DMS 273 treated with DMSO at 0.1 percent for 48 hours (cell line): ENCODE measurements around the gene TSPAN1.

Experiments
- DNase-seq: peaks from one replicate; lab custom pipeline; 2025; lab: John Stamatoyannopoulos, UW

Gene TSPAN1

DNA sequence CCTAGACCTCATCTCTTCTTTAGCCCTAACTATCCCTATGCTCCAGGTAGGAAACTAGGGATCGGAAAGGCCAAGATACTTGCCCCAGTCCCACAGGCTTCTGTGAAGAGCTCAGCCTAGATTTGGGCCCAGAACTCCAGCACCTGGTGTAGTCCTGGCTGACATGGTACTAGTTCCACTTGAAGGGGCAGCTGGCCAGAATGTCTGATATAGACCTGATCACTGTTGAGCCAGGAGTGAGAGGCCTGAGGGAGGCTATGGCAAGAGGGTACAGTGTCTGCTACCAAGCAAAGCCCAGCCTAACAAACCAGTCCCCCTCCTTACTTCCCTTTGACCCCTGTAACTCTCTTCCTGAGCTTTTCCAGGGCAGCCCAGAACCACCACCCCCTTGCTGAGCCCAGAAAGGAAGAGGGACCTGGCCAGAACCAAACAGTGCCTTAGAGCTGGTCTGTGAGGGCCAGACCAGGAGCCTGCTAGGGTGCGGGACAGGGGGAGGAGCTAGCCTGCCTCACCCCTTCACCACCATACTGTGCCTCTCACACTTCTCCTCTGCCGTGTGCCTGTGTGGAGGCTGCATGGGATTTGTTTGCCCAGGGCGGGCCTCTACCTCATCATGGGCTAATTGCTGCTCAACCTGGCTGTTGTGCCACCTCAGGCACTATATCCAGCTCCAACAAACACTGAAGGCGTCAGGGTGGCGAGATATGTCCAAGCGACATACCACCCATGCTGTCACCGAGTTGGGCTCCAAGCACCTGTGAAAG, 12.4 kb downstream of the TSPAN1 start:
- DNase-seq, result no peak

DNA sequence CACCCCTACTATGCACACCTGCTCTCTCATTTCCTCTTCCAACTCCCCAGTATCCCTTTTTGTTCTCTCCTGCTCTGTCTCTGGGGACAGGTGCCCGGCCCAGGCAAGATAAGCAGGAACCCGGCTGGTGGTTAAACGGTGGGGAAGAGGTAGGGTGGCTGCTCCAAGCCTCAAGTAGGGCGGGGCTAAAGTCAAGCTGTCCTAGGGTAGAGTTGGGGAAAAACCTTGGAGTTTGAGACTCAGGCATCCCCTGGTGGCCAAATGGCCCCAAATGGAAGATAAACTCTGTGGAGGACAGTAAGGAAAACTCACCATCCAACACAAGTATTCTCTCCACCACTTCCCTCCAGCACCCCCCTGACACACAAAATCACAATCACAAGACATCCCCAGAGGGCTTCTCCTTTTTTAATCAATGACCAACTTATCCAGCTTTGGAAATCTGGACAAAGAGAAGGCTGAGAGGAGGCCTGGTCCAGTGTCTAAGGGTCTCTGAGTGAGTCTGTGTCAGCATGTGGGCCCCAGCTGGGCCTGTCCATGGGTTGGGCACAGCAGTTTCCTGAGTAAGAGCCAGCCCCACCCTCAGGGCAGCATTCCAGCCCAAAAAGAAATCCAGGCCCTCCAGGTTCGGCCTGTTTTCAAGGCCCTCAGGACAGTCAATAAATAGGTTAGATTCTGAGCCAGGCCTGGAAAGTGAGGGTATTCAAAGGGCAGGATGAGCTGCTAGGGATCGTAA, 13.6 kb downstream of the TSPAN1 start:
- DNase-seq, result no peak

DNA sequence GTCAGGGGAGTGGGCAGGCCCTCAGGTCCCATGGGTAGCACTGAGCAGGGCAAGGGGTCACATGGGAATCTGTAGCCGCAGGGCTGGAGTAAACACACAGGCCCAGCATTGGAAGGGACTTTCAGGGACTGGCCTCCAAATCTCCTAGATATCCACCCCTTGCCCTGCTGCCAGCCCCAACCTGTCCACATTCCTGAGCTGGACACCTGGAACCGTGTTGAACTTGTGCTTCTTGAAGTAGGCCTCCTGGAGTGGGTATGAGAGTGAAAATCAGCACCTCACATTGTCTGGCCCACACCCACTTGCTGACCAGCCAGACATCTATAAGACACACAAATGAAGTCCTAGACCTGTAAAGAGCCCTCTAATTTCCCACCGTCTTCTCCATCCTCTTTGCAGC, 15.7 kb downstream of the TSPAN1 start:
- no peak for DNase-seq

DNA sequence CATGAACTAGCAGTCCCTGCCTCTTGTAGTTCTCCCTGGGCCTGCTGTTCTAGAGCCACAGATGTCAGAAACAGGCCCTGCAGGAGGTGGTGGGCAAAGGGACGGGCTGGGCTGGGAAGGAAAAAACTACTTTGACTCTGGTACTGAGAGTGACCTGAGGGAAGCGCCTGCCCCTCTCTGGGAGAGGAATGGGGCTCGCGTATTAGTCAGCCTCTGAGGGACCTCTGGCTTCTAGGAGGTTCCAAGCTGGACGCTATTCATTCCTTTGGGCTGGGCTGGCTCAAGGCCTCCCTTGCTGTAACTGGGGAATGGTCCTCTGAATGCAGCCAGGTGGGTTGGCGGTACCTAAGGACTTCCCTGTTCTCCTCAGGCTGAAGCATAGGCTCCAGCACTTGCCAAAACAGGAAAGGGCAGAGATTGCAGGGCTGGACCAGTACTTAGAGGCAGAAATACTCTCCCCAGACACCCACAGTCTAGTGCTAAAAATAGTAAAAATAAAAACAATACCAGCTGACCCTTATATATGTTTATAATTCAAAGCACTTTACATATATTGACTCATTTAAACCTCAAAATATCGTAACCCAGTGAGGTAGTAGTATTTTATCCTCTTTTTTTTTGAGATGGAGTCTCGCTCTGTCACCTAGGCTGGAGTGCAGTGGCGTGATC, 16.3 kb downstream of the TSPAN1 start:
- no peak for DNase-seq

DNA sequence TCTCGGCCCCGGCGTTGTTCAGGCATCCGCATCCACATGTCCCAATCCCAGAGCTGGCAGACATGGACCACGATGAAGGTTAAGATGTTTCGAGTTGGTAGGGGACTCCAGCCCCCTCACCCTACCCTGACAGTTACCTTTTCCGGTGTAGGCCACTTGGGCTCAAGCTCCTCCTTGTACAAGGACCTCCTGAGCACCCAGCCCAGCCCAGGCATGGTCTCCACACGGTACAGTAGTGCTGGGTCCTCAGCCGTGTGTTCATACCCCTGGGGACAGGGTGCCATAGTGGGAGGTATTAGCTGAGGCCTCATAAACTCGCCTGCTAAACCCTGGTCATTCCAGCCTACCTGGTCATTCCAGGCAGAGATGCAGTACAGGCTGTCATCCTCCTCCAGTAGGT, 17.3 kb downstream of the TSPAN1 start:
- DNase-seq, result no peak

DNA sequence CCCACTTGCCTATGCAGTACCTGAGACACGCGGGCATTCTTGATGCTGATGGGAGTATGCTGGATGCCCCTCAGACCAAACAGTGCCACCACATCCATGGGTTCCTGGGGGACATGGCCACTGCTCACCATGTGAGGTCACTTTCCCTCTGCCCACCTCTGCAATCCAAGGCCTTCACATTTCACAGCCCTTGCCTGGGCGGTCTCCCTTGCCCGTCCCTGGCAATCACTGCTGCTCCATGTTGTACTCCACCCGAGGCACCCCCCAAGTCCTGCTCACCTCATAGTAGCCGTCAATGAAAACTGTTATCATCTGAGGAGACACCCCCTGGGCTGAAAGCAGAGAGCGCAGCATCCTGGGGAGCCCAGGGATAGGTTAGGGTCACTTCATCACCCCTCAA, 18.4 kb downstream of the TSPAN1 start:
- DNase-seq, result no peak

DNA sequence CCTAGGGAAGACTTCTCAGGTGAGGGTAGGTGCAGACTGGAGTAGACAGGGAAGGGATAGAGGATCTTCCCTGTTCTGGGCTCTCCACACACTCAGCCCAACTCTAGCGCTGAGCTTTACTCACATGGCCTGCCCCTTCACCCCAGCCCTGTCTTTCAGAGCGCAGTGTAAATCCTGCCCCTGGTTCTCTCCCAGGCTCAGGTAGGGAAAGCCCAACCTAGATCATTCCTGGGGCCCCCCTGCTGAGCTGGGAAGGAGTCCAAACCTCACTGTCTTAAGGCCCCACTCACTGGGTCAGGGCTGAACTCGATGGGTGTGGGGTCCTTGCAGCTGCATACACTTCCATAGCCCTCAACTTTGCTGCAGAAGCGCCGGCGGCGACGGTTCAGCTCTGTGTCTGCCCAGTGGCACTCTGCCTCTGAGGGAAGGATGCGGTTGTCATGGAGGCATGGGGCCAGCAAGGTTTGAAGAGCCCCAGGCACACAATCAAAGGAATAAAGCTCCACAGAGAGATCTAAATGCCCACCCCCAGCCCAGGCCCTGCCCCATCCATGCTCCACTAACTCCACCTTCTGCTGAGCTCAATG, 19.2 kb downstream of the TSPAN1 start:
- no peak for DNase-seq

DNA sequence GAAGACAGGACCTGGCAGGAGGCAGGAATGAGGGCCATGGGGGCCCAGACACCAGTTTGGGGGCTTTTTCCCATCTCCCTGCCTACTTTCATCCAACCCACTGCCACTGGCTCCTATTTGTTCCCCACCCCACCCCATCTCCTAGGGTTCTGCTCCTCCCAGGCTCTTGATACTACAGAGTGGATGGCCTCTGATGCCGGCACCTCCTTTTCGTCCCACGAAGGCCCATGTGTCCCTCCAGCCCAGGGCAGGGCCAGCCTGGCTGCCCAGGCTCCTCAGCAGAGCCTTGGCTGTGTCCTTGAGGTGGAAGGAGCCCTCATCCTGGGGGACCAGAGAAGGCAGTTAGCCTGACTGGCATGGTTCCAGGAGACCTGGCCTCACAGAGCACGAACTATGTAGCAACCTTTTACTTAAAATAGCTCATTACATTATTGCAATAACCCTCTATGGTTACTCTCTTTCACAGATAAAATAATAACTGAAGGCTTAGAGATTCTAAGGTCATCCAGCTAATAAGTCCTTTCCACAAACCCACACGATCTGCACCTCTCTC, 19.8 kb downstream of the TSPAN1 start:
- DNase-seq, result no peak

DNA sequence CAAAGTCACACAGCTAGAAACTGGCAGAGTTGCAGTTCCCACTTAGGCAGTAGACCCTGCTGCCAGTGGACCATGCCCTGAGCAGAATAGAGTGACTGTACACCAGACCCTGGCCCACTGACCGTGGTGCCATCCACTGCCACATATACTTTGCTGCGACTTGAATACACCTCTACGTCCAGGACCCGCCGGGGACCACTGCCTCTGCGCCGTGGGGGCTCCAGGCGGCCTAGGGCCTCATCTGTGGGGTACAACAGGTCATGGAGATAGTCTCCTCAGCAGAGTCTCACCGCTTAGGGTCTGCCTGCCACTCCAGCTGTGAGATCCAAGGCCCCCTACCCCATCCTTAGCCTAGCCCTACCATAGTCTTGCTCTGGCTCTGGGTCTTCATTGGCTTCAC, 21.7 kb downstream of the TSPAN1 start:
- DNase-seq, result no peak

DNA sequence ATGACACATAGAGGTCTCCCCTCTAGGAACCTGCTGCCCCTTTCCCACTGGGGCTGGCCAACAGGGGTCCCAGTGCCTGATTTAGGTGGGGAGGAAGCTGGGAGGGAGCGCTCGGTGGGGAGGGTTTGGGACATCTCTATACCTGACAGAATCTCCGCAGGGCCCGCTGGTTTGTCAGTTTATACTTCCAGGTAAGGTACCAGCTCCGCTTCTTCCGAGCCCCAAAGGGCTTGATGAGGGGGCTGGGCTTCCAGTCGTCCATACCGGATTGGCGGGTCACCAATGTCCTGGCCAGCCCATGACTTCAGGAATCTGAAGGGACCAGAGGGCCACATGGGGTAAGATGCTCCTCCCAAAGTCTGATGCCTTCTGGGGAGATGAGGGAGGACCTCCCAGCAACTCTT, 22.7 kb downstream of the TSPAN1 start:
- no peak for DNase-seq

DNA sequence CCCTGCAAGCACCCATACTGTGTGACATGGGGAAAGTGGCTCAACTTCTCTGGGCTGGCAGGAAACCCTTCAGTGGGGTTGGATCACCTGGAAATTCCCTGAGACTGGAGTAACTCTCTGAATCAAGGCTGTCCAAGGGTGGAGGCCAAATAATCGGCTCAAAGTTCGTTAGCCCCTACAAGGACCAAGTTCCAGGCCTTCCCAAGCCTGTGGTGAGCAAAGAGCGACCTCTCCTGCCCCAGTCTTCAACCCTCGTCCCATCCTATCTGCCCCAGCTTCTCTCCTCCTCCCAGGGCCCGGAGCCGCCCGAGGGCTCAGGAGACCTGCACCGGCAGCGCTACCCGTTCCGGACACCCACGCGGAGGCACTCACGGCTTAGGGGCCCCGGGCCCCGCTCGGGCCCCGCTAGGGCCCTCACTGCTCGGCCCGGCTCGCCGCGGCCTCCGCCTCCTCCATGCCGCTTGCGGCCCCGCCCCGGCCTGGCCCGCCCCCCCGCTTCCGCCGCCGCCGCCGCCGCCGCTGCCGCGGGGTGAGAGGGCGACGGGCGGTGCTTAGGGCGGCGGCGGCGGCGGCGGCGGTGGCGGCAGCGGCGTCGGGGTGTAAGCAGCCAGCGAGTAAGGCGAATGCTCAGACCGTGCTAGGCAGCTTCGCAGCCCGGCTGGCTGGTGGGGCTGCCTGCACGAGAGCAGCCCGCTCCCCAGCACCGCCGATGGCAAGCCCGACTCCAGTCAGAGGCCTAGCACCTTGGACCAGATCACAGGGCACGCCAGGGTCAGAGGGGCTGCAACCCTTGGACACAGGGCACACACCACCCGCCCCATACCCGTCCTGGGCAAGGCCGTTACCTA, 23.3 kb downstream of the TSPAN1 start, which contains the start of gene POMGNT1:
Gene POMGNT1 (minus strand): TSS at position 471 of the 848 bp plus-strand sequence. CDS start 613 bp downstream, outside the sequence.
- peak; percentile 21 for DNase-seq

DNA sequence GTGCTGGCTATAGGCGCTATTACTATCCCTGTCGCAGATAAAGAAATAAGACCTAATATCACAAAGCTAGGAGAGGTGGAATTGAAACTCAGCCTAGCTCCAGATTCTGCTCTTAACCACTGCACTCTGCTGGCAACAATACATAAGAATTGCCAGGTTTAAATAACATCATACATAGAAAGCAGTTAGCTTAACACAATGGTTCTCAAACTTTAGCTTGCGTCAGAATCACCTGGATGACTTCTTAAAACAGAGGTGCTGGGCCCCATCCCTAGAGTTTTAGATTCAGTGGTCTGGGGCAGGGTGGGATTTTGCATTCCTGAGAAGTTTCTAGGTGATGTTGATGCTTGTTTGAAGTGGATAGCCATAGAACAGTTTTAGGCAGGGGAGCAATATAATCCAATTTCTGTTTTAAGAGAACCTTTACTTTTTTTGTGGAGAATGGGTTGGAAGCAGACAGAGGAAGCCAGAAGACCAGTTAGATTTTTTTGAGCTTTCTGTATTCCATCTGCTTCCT, 24.4 kb downstream of the TSPAN1 start:
- no peak for DNase-seq

DNA sequence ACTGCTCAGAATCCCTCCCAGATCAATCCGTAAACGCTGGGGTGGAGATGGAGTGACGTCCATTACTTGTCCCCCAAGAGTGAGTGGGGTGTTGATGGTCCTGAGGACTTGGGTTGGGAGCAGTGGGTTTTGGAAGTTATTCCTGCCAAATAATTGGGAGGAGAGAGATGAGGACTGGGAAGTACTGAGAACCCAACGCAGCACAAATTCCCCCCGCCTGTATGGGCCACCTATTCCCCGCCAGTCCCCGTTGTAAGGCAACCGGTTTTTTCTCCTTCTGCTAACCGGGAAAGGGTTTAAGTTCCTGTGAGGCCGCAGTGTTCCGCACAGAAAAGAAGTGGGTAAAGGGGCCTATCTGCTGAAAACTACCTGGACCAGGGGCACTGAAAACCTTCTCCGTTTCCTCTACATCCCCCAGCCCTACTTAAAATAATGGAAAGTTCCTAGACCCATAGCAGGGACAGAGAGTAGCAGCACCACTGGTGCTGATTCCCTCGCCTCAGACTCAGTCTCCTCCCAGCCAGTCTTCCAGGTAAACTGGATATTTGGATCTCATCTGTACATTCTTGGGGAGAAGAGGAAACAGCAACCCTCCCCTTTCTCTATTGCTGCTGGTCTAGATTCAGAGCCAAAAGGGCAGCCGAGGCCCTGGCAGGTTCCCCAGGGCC, 29.0 kb downstream of the TSPAN1 start:
- no peak for DNase-seq

DNA sequence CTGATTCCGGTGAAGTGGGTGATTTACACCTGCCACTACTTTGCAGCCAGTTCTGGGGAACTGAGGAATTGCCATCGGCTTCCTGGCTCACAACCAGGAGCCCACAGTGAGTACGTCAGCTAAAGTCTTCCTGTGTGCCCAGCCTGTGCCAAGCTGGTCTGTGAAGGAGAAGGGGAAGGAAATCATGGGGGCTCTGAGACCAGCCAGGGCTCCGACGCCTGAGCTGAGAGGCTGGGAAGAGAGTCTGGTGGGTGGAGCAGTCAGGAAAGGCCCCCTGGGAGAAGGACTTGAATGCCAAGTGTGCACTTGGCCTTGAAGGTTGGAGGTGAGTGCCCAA, 29.5 kb downstream of the TSPAN1 start:
- DNase-seq, result no peak

DNA sequence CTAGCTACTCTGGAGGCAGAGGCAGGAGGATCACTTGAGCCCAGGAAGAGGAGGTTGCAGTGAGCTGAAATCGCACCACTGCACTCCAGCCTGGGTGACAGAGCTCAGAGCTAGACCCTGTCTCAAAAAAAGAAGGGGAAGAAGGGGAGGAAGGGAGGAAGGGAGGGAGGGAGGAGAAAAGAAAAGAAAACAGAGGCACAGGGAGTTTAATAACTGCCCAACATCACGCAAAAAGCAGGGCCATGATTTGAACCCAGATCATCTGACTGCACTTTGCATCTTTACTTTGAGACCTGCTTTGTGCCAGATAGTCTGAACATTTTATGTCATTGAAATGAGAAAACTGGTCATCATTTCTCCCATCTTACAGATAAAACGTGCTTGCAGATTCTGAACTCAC, 30.3 kb downstream of the TSPAN1 start:
- DNase-seq, result no peak

DNA sequence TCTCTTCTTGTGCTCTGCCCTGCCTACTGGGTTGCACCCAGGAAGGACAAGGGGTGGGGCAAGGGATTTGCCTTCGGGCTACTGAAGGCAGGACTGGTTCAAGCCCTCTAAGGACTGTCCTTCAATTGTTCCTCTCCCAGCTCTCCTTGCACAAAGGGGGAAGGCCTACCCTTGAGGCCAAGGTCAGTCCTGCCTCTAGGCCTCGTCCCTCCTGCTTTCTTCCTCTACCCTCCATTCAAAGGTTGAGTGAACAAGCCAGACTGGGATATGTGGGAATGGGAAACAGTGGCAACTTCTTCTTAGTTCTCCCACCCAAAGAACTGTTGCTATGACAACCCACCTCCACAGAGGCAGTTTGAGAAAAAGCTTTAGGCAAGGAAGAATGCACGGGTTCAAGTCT, 30.9 kb downstream of the TSPAN1 start:
- DNase-seq, result no peak

DNA sequence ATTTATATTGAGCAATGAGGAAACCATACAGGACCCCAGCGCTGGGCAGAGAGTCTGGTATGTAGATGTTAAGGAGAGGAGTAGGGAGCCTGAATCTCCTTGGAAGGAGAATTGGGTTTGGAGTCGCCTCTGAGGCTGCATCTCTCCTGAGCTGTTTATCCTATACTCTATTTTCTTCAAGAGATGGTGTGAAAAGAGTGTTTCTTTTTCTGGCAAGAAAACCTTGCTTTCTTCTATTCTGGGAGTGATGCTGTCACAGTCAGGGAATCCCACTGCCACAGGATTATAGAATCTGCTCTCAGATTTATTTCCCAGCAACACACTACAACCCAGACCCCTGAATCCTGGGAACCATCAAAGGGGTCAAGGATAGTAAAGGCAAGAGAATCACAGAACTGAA, 31.5 kb downstream of the TSPAN1 start:
- no peak for DNase-seq

DNA sequence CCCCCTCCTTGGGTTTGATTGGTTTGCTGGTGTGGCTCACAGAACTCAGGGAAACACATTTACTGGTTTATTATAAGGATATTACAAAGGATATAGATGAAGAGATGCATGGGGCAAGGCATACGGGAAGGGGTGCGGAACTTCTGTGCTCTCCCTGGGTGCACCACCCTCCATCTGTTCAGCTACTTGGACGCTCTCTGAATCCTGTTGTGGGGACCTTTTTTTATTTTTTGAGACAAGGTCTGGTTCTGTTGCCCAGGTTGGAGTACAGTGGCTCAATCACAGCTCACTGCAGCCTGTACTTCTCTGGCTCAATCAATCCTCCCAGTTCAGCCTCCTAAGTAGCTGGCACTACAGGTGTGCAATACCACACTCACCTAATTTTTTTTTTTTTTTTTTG, 35.7 kb downstream of the TSPAN1 start:
- no peak for DNase-seq

DNA sequence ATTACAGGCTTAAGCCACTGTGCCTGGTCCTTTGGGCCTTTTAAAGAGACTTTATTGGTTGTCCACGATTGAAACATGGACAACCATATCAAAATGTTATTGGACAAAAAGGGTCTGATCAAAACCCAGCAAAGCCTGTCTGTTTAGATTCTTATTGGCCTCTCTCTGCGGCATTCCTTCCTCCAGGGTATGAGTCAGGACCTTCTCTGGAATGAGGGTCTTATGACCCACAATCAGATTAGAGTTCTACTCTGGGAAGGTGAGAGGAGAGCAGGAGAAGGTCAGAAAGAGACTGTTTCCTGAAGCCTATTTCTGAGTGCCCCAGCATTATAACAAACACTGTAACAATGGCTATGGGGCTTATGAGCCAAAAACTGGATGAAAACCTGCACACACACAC, 36.2 kb downstream of the TSPAN1 start:
- DNase-seq, result no peak

DNA sequence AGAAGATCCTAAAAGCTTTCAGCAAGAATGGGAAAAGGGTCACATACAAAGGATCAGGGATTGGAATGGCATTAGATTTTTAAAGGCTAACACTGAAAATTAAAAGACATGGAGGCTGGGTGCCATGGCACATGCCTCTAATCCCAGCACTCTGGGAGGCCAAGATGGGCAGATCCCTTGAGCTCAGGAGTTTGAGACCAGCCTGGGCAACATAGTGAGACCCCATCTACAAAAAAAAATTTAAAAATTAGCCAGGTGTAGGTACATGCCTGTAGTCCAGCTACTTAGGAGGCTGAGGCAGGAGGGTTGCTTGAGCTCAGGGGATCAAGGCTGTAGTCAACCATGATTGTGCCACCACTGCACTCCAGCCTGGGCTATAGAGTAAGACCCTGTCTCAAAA, 40.6 kb downstream of the TSPAN1 start:
- DNase-seq, result no peak

DNA sequence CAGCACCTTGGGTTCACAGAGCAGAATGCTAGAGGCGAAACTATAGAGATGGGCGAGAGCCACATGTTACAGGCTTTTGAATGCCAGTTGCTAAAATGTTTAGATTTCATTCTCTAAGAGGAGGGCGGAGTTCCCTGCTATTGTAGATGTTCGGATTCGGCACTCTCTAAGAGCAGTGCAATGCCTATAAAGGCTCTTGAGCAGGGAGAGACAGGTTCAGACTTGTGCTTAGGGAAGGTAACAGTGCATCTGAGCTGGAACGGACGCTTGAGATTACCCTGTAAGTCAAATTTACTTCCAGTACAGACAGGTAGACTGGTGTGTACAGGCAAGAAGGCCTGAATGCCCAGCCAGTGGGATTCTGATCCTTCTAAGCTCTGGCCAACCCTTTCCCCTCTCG, 43.6 kb downstream of the TSPAN1 start:
- DNase-seq, result no peak
